Erythroblast (primary cell): ENCODE results near the gene NFIX.

Source experiments
- GATA1 ChIP-seq: IDR thresholded peaks from 2 replicates; pipeline ENCODE4 v1.6.1; 2011; ENCODE audit warnings: low read depth, mild to moderate bottlenecking, control low read depth, low read length, moderate library complexity
- POLR2A ChIP-seq: IDR thresholded peaks from 2 replicates; pipeline ENCODE4 v1.6.1; 2011; ENCODE audit warnings: mild to moderate bottlenecking, low read length

GRCh38 chr19:13102416-13102665 lies 107.1 kb downstream of the NFIX start:
- no peak for TF ChIP-seq POLR2A
- TF ChIP-seq GATA1: no peak
